Raji (cell line): Measurements from ENCODE around the gene MAB21L2.

Source experiments
- POLR2A ChIP-seq: IDR thresholded peaks from 2 replicates; pipeline ENCODE4 v1.6.1; 2011; ENCODE audit warnings: low read depth, low read length, control low read depth; ENCODE audit not compliant: insufficient read depth

The MAB21L2 gene

GRCh38 chr4:150586162-150586810 lies 4.3 kb downstream of the MAB21L2 start:
- TF ChIP-seq POLR2A, result no peak

GRCh38 chr4:150588316-150588715 lies 6.4 kb downstream of the MAB21L2 start:
- TF ChIP-seq POLR2A, result no peak

GRCh38 chr4:150589157-150589556 lies 7.2 kb downstream of the MAB21L2 start:
- no peak for TF ChIP-seq POLR2A

GRCh38 chr4:150590631-150591030 lies 8.7 kb downstream of the MAB21L2 start:
- TF ChIP-seq POLR2A, result no peak

- no peak for TF ChIP-seq POLR2A
These were observed 9.5 kb downstream of the MAB21L2 start for GRCh38 chr4:150591406-150591805.

GRCh38 chr4:150591904-150592303 lies 10.0 kb downstream of the MAB21L2 start:
- TF ChIP-seq POLR2A, result no peak

GRCh38 chr4:150593996-150594395 lies 12.0 kb downstream of the MAB21L2 start:
- TF ChIP-seq POLR2A, result no peak

GRCh38 chr4:150598909-150599308 lies 17.0 kb downstream of the MAB21L2 start:
- TF ChIP-seq POLR2A, result no peak

- TF ChIP-seq POLR2A, result no peak
These were observed 17.6 kb downstream of the MAB21L2 start for GRCh38 chr4:150599547-150599946.

GRCh38 chr4:150600812-150601445 lies 19.0 kb downstream of the MAB21L2 start:
- TF ChIP-seq POLR2A, result no peak

GRCh38 chr4:150609131-150609530 lies 27.2 kb downstream of the MAB21L2 start:
- TF ChIP-seq POLR2A, result no peak

- no peak for TF ChIP-seq POLR2A
These were observed 37.1 kb downstream of the MAB21L2 start for GRCh38 chr4:150619042-150619441.

GRCh38 chr4:150624055-150624454 lies 42.1 kb downstream of the MAB21L2 start:
- no peak for TF ChIP-seq POLR2A

- no peak for TF ChIP-seq POLR2A
These were observed 43.1 kb downstream of the MAB21L2 start for GRCh38 chr4:150625033-150625432.

- TF ChIP-seq POLR2A, result no peak
These were observed 46.1 kb downstream of the MAB21L2 start for GRCh38 chr4:150628073-150628472.

GRCh38 chr4:150632639-150633038 lies 50.7 kb downstream of the MAB21L2 start:
- no peak for TF ChIP-seq POLR2A
